ENCODE measurements around the gene MIGA1.

DNA sequence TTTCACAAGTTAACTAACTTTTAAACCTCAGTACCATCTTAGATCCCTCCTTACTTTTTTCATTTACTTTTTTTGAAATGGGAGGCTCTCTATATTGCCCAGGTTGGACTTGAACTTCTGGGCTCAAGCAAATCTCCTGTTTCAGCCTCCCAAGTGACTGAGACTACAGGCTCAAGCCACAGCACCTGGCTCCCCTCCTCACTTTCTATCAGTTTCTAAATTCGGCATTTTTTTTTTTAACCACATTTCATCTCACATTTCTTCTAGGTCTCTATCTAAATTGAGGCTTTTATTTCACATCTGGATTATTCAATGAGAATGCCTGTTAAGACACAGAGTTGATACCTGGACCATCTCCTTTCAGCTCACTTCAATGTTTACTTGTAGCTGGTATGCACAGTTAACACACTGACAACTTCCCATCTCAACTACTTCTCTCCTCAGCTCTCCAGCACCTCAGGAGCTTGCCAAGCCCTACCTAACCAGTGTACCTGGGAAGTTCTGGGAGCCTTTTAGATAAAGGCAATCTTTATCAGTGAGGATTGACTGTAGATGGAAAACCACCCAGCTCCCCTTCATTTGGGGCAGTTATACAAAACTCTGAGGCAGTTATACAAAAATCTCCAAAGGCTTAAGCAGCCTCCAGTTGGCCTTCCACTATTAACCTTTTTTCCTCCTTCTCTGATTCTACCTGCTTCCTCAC lies 23.2 kb upstream of the MIGA1 start:
- TF ChIP-seq, protein P1, sequence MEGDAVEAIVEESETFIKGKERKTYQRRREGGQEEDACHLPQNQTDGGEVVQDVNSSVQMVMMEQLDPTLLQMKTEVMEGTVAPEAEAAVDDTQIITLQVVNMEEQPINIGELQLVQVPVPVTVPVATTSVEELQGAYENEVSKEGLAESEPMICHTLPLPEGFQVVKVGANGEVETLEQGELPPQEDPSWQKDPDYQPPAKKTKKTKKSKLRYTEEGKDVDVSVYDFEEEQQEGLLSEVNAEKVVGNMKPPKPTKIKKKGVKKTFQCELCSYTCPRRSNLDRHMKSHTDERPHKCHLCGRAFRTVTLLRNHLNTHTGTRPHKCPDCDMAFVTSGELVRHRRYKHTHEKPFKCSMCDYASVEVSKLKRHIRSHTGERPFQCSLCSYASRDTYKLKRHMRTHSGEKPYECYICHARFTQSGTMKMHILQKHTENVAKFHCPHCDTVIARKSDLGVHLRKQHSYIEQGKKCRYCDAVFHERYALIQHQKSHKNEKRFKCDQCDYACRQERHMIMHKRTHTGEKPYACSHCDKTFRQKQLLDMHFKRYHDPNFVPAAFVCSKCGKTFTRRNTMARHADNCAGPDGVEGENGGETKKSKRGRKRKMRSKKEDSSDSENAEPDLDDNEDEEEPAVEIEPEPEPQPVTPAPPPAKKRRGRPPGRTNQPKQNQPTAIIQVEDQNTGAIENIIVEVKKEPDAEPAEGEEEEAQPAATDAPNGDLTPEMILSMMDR (IDR thresholded peaks at IDR 0.05; ENCODE audit: low read depth, low read length), result no peak
- no peak for TF ChIP-seq EZH2phosphoT487 (IDR thresholded peaks at IDR 0.05; ENCODE audit: low read depth)

Data from OCI-LY3 (cell line).